Neural cell (in vitro differentiated cells): ENCODE data around the gene BZW1. TPM values are rescaled to one million over a fixed set of nuclear protein-coding genes. Genes with fewer than 3 reads are reported as not detected.

Experiments used
- H2AFZ ChIP-seq: fragments of 200-600, 300-800 bp; sonication (generic), shearing (Covaris generic); 2 replicates; pipeline ENCODE4 v1.6.0; 2014; ENCODE audit warnings: low read depth, mild to moderate bottlenecking, antibody characterized with exemption, low read length, moderate library complexity
- H3F3A ChIP-seq: fragments of 200-600 bp; shearing (Covaris generic); 2 replicates; pipeline ENCODE4 v1.6.1; 2016; ENCODE audit warnings: mild to moderate bottlenecking, moderate library complexity, mixed read lengths, antibody characterized with exemption, low read length; ENCODE audit not compliant: insufficient read depth, poor library complexity, severe bottlenecking
- H3K27ac ChIP-seq: fragments of 200-600, 300-800 bp; sonication (generic), shearing (Covaris generic); 2 replicates; pipeline ENCODE4 v1.5.1; 2014; ENCODE audit warnings: mild to moderate bottlenecking, low read length, moderate library complexity
- H3K27me3 ChIP-seq: fragments of 300-800, 200-600 bp; sonication (generic), shearing (Covaris generic); 2 replicates; pipeline ENCODE4 v1.6.0; 2014; ENCODE audit warnings: mild to moderate bottlenecking, low read depth, low read length, moderate library complexity; ENCODE audit not compliant: insufficient read depth
- H3K36me3 ChIP-seq: fragments of 300-800, 200-600 bp; sonication (generic), shearing (Covaris generic); 2 replicates; pipeline ENCODE4 v1.5.1; 2014; ENCODE audit warnings: mild to moderate bottlenecking, antibody characterized with exemption, low read length, moderate library complexity; ENCODE audit not compliant: insufficient read depth
- H3K4me2 ChIP-seq: fragments of 300-800, 200-600 bp; sonication (generic), shearing (Covaris generic); 2 replicates; pipeline ENCODE4 v1.6.0; 2014; ENCODE audit warnings: mild to moderate bottlenecking, low read length
- H3K4me3 ChIP-seq: fragments of 300-800, 200-600 bp; sonication (generic), shearing (Covaris generic); 2 replicates; pipeline ENCODE4 v1.5.1; 2014; ENCODE audit warnings: mild to moderate bottlenecking, low read length, moderate library complexity
- H3K79me2 ChIP-seq: fragments of 200-600 bp; shearing (Covaris generic); replicated peaks from 2 replicates; pipeline ENCODE4 v1.6.0; 2014; ENCODE audit warnings: mild to moderate bottlenecking, low read length, moderate library complexity; ENCODE audit not compliant: insufficient read depth
- H3K9ac ChIP-seq: fragments of 300-800, 200-600 bp; sonication (generic), shearing (Covaris generic); 2 replicates; pipeline ENCODE4 v1.6.1; 2016; ENCODE audit warnings: mild to moderate bottlenecking, low read length, mixed read lengths
- H3K9me2 ChIP-seq: fragments of 200-600 bp; shearing (Covaris generic); 2 replicates; pipeline ENCODE4 v1.6.1; 2016; ENCODE audit warnings: mild to moderate bottlenecking, low read length, mixed read lengths; ENCODE audit not compliant: insufficient read depth
- H3K9me3 ChIP-seq: fragments of 200-600, 300-800 bp; sonication (generic), shearing (Covaris generic); 2 replicates; pipeline ENCODE4 v1.6.1; 2016; ENCODE audit warnings: mild to moderate bottlenecking, mixed run types, low read length, moderate library complexity, mixed read lengths
- H4K20me1 ChIP-seq: fragments of 200-600 bp; shearing (Covaris generic); 2 replicates; pipeline ENCODE4 v1.6.1; 2016; ENCODE audit warnings: mild to moderate bottlenecking, mixed run types; ENCODE audit not compliant: insufficient read depth
- EP300 ChIP-seq: fragments of 450-650 bp; conservative IDR thresholded peaks from 2 replicates; pipeline ENCODE4 v1.6.1; 2014; ENCODE audit warnings: antibody characterized with exemption, mild to moderate bottlenecking, moderate library complexity; ENCODE audit not compliant: poor library complexity, severe bottlenecking
- EZH2 ChIP-seq: fragments of 200-600, 300-800 bp; shearing (Covaris generic), sonication (generic); IDR thresholded peaks from 2 replicates; pipeline ENCODE4 v1.6.1; 2014; ENCODE audit warnings: antibody characterized with exemption, low read length, borderline replicate concordance, mild to moderate bottlenecking; ENCODE audit not compliant: insufficient read depth, poor library complexity, severe bottlenecking
- MXI1 ChIP-seq: fragments of 450-650 bp; conservative IDR thresholded peaks from 2 replicates; pipeline ENCODE4 v1.6.1; 2014; ENCODE audit warnings: antibody characterized with exemption, mild to moderate bottlenecking; ENCODE audit not compliant: poor library complexity, severe bottlenecking
- POLR2AphosphoS5 ChIP-seq: IDR thresholded peaks from 2 replicates; pipeline ENCODE4 v1.6.1; 2012
- RAD21 ChIP-seq: fragments of 450-650 bp; conservative IDR thresholded peaks from 2 replicates; pipeline ENCODE4 v1.6.1; 2014; ENCODE audit warnings: antibody characterized with exemption, mild to moderate bottlenecking, moderate library complexity
- SMC3 ChIP-seq: fragments of 450-650 bp; conservative IDR thresholded peaks from 2 replicates; pipeline ENCODE4 v1.6.1; 2014; ENCODE audit warnings: antibody characterized with exemption, mild to moderate bottlenecking, moderate library complexity; ENCODE audit not compliant: poor library complexity
- TAF1 ChIP-seq: IDR thresholded peaks from 2 replicates; pipeline ENCODE4 v1.6.1; 2012; ENCODE audit warnings: low read depth
- polyA plus RNA-seq: library from polyadenylated mRNA; depleted of rRNA; stranded (reverse); fragments of >200 nt; gene quantifications from 2 replicates; pipeline ENCODE4 v1.2.3, GENCODE V29; 2014
- TF ChIP-seq, protein P1 (sequence below): IDR thresholded peaks from 2 replicates; pipeline ENCODE4 v1.6.1; 2012; ENCODE audit warnings: borderline replicate concordance

BZW1 gene
- polyA plus RNA-seq, 1 donor from 2014 or later = 291 TPM

DNA sequence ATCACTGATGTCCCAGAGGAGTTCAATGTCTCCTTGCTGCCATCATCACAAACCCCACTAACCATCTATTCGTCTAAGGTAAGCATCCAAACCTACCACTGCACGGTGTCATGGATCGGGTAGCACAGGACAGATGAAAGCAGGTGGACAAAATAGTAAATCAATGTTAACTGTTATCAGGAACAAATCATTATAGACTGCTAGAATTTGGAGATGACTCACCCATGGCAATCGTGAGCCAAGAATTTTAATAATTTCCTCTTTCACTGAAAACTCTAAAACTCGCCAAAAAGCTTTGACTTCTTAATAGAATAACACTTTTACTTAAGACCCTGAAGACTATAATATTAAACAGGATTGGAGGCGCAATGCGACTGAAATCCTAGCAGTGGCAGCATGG, 33.7 kb upstream of the BZW1 start:
- no peaks in the 10 kb centered on the region for H4K20me1 ChIP-seq
- TF ChIP-seq, protein P1, sequence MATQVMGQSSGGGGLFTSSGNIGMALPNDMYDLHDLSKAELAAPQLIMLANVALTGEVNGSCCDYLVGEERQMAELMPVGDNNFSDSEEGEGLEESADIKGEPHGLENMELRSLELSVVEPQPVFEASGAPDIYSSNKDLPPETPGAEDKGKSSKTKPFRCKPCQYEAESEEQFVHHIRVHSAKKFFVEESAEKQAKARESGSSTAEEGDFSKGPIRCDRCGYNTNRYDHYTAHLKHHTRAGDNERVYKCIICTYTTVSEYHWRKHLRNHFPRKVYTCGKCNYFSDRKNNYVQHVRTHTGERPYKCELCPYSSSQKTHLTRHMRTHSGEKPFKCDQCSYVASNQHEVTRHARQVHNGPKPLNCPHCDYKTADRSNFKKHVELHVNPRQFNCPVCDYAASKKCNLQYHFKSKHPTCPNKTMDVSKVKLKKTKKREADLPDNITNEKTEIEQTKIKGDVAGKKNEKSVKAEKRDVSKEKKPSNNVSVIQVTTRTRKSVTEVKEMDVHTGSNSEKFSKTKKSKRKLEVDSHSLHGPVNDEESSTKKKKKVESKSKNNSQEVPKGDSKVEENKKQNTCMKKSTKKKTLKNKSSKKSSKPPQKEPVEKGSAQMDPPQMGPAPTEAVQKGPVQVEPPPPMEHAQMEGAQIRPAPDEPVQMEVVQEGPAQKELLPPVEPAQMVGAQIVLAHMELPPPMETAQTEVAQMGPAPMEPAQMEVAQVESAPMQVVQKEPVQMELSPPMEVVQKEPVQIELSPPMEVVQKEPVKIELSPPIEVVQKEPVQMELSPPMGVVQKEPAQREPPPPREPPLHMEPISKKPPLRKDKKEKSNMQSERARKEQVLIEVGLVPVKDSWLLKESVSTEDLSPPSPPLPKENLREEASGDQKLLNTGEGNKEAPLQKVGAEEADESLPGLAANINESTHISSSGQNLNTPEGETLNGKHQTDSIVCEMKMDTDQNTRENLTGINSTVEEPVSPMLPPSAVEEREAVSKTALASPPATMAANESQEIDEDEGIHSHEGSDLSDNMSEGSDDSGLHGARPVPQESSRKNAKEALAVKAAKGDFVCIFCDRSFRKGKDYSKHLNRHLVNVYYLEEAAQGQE = no peak
- TF ChIP-seq RAD21 = no peak
- no peak for TF ChIP-seq EZH2
- H3K27me3 ChIP-seq = no peaks in the 10 kb centered on the region
- H3K4me3 ChIP-seq = no peak overlapping the region
- H2AFZ ChIP-seq = no peak overlapping the region
- H3K4me2 ChIP-seq = no peak overlapping the region
- no peaks in the 10 kb centered on the region for H3K79me2 ChIP-seq
- H3K9ac ChIP-seq = no peak overlapping the region
- no peak overlapping the region for H3K27ac ChIP-seq
- no peaks in the 10 kb centered on the region for H3K9me3 ChIP-seq
- no peaks in the 10 kb centered on the region for H3F3A ChIP-seq
- no peaks in the 10 kb centered on the region for H3K9me2 ChIP-seq
- H3K36me3 ChIP-seq = no peaks in the 10 kb centered on the region

DNA sequence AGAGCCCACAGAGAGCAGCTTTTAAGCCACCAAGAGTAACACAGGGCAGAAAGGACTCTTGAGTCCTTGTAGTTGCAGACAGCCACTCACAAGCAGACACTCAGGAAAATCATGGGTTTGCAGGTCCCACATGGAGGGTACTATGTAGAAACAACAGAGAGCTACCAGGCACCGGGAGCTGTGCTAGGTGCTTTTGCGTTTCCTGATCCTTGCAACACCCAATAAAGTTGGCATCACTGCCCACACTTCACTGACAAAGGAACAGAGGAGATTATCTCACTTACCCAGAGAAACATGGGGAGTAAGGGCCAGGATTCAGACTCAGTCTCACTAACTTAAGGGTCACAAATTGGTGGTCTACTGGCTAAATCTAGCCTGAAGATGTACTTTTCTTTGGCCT, 32.5 kb upstream of the BZW1 start:
- Histone ChIP-seq H3K36me3 (no peaks in the 10 kb centered on the region), H3K27me3 (no peaks in the 10 kb centered on the region), H3K4me2 (no peak overlapping the region), H3F3A (no peaks in the 10 kb centered on the region), H3K4me3 (no peak overlapping the region), H3K9me3 (no peaks in the 10 kb centered on the region), H2AFZ (no peak overlapping the region), H3K79me2 (no peaks in the 10 kb centered on the region), H3K27ac (no peak overlapping the region), H4K20me1 (no peaks in the 10 kb centered on the region), H3K9ac (no peak overlapping the region), H3K9me2 (no peaks in the 10 kb centered on the region)
- TF ChIP-seq TAF1 (no peak), EP300 (no peak), MXI1 (no peak), POLR2AphosphoS5 (no peak), SMC3 (no peak), EZH2 (no peak), RAD21 (no peak)
- TF ChIP-seq, protein P1 = no peak
